Activated B cell treated with CpG ODN at 0.5 μM for 24 hours (primary cell): ENCODE measurements around the gene KIRREL3. TPM values are rescaled to one million over a fixed set of nuclear protein-coding genes. Genes with fewer than 3 reads are reported as not detected.

ENCODE experiments used
- ATAC-seq: fragments of 200-7000 bp; cut with Tn5 transposase; one replicate; pipeline ENCODE4 v1.10.0; 2021; ENCODE audit warnings: low read depth, mild to moderate bottlenecking, moderate library complexity
- CTCF ChIA-PET: fragments of 350-600 bp; sonication (Branson Sonifier 250); formaldehyde crosslinking; loops from one replicate; lab custom pipeline; 2021; ENCODE audit warnings: antibody characterized with exemption; lab: Charles Lee
- POLR2A ChIA-PET: fragments of 350-600 bp; sonication (Branson Sonifier 250); formaldehyde crosslinking; loops from one replicate; lab custom pipeline; 2021; ENCODE audit warnings: antibody characterized with exemption; lab: Charles Lee
- DNase-seq: peaks from one replicate; pipeline ENCODE4 v3.0.0; 2022
- H3K27ac Mint-ChIP-seq: one replicate; pipeline ENCODE4 v1.8.0; 2020; ENCODE audit warnings: mixed read lengths
- H3K27me3 Mint-ChIP-seq: one replicate; pipeline ENCODE4 v1.8.0; 2021; ENCODE audit warnings: mixed read lengths
- H3K36me3 Mint-ChIP-seq: one replicate; pipeline ENCODE4 v1.8.0; 2021; ENCODE audit warnings: low read depth, mixed read lengths
- H3K4me1 Mint-ChIP-seq: one replicate; pipeline ENCODE4 v1.8.0; 2021; ENCODE audit warnings: mixed read lengths
- H3K4me3 Mint-ChIP-seq: one replicate; pipeline ENCODE4 v1.8.0; 2020; ENCODE audit warnings: mild to moderate bottlenecking, mixed read lengths
- H3K9me3 Mint-ChIP-seq: one replicate; pipeline ENCODE4 v1.8.0; 2020; ENCODE audit warnings: mixed read lengths
- intact Hi-C: fragments of 100-400 bp; cut with micrococcal nuclease; formaldehyde crosslinking; loops from one replicate; pipeline ENCODE4 v1.15.1; 2024
- total RNA-seq: library from RNA; stranded (reverse); gene quantifications from 2 replicates; pipeline ENCODE4 v1.2.3, GENCODE V29; 2022
- TF ChIP-seq, protein P1 (sequence below): fragments of 200-600 bp; IDR thresholded peaks from one replicate; pipeline ENCODE4 v1.8.0; 2022; ENCODE audit warnings: antibody characterized with exemption, mild to moderate bottlenecking

The KIRREL3 gene
- total RNA-seq, 1 donor from 2014 or later: not detected

DNA sequence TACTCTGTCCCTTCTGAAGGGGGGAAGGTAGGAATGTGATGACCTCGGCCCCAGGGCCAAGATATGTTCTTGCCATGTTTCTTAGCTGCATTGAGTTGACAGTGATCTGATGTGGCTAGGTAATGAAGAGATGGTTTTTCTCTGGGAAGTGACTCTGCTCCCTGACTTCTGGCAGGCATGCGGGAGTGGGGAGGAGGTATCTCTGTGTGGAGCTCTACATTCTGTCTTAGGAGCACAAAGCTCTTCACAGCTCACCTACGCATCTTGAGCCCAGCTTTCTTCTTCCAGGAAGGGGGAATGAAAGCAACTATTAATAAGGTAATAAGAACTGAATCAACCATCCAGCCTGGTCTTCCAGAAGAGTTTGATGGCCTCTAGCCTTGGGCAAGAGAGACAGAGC lies 404.1 kb downstream of the KIRREL3 start:
- no peak for DNase-seq
- TF ChIP-seq, protein P1, sequence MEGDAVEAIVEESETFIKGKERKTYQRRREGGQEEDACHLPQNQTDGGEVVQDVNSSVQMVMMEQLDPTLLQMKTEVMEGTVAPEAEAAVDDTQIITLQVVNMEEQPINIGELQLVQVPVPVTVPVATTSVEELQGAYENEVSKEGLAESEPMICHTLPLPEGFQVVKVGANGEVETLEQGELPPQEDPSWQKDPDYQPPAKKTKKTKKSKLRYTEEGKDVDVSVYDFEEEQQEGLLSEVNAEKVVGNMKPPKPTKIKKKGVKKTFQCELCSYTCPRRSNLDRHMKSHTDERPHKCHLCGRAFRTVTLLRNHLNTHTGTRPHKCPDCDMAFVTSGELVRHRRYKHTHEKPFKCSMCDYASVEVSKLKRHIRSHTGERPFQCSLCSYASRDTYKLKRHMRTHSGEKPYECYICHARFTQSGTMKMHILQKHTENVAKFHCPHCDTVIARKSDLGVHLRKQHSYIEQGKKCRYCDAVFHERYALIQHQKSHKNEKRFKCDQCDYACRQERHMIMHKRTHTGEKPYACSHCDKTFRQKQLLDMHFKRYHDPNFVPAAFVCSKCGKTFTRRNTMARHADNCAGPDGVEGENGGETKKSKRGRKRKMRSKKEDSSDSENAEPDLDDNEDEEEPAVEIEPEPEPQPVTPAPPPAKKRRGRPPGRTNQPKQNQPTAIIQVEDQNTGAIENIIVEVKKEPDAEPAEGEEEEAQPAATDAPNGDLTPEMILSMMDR: no peak
- Mint-ChIP-seq H3K4me1 (no peaks in the 10 kb centered on the region), H3K4me3 (no peak overlapping the region), H3K9me3 (no peaks in the 10 kb centered on the region), H3K27ac (no peak overlapping the region), H3K36me3 (no peaks in the 10 kb centered on the region), H3K27me3 (peaks cover 7% of the 10 kb centered on the region)
- ChIA-PET POLR2A (no interaction called here), CTCF (no interaction called here)
- no peak for ATAC-seq
- intact Hi-C loops: no loop called here

DNA sequence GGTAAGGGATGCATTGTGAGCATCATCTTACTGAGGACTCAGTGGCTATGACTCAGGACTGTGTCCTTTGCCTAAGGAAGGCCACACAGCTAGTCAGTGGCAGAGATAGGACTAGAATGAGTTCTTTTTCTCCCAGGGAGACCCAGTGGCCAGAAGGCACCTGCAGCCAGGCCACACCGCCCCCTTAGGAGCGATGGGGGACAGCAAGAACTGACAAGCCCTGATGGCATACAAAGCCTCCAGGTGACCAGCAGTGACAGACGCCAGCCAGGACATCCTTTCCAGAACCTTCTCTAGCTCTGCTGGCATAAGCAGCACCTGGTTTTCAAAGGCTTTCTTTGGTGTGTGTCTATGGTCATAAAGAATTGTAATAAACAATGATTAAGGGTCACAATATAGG lies 405.0 kb downstream of the KIRREL3 start:
- ChIA-PET POLR2A (no interaction called here), CTCF (no interaction called here)
- Mint-ChIP-seq H3K9me3 (no peaks in the 10 kb centered on the region), H3K4me3 (no peak overlapping the region), H3K36me3 (no peaks in the 10 kb centered on the region), H3K27me3 (peaks cover 2% of the 10 kb centered on the region), H3K4me1 (no peaks in the 10 kb centered on the region), H3K27ac (no peak overlapping the region)
- ATAC-seq: no peak
- no peak for DNase-seq
- intact Hi-C loops: no loop called here
- TF ChIP-seq, protein P1: no peak

DNA sequence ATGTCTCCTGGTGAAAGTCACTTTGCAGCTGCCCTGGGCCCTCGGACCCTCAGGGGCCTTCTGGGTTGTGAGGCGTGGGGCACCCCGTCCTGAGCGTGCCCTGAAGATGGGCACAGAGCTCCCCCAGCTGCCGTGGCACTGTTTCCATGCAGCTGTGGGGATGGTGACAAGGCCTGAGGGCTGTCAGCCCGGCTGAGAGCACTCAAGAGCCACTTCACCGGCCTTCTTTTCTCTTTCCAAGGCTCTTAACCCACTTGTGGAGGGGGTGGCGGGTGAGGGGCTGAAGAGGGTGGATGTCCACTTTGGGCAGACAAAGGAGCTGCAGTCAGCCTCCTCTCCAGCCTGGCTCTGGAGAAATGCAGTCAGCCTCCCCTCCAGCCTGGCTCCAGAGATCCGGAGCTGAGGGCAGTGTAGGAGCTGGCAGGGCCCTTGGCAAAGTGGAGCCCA lies 405.6 kb downstream of the KIRREL3 start:
- ATAC-seq (no peak), DNase-seq (no peak)
- Mint-ChIP-seq H3K4me1 (no peaks in the 10 kb centered on the region), H3K27ac (no peak overlapping the region), H3K27me3 (no peaks in the 10 kb centered on the region), H3K9me3 (no peaks in the 10 kb centered on the region), H3K4me3 (no peak overlapping the region), H3K36me3 (no peaks in the 10 kb centered on the region)
- intact Hi-C loops: no loop called here
- ChIA-PET POLR2A (no interaction called here), CTCF (no interaction called here)
- TF ChIP-seq, protein P1: no peak

DNA sequence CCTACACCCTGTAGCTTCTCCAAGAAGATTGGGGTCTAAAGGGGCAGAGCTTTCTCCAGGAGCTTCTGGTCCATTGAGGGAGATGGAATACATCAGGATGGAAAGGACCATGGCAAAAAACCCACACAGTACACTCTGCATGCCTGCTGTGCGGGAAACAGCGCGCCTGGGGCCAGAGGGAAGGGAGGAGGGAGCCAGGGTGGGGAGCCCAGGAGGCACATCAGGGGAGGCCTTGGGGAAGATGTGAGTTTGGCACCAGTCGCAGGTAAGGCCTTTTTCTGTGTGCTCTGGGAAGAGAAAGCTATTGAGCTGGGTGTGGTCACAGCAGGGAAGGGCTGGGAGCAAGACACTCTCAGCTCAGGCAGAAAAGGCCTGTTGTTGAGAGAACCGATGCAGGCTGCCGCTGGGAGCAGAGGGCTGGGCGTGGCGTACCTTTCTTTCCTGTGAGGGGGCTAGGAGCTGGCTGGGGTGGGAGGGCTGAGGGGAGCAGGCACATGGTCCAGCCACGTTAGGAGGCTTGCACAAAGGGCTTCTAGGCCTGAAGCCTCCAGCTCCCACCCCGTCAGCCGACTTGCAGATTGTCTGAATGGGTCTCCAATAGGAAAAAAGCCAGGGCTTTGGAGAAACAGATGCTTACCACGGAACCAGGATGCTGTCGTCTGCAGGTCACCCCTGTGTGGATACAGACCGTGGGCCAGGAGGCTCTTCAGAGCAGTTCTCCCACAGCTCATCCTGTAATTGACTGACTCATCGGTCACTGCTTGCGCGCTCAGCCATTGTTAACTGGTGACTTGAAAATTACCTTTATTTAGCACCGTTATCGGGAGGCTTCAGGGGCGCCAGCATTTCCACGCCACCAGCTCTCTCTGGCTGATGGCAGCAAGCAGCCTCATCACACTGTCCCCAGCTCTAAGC lies 407.8 kb downstream of the KIRREL3 start:
- ATAC-seq: no peak
- ChIA-PET CTCF (no interaction called here), POLR2A (no interaction called here)
- Mint-ChIP-seq H3K27me3 (no peaks in the 10 kb centered on the region), H3K9me3 (no peaks in the 10 kb centered on the region), H3K4me1 (no peaks in the 10 kb centered on the region), H3K36me3 (no peaks in the 10 kb centered on the region), H3K27ac (no peak overlapping the region), H3K4me3 (no peak overlapping the region)
- DNase-seq: no peak
- intact Hi-C loops: no loop called here
- TF ChIP-seq, protein P1: no peak

DNA sequence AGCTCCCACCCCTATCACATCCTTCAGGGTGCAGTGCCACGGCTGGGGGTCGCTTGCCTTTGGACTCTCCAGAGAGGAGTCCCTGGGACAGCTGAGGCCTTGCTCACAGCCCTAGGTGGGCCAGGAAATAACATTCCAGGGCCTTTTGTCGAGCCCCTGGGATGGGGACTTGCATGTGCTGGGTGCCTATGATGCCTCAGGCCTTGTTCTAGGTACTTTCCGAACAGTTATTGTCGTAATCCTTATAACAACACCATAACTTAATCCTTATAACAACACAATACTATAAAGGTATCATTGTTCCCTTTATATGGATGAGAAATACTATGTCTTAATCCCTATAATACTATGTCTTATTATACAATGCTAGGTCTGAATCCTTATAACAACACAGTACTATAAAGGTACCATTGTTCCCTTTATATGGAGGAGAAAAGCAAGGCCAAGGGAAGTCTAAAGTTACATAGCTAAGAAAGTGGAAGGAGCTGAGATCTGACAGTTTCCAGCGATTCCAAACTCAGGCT lies 408.5 kb downstream of the KIRREL3 start:
- intact Hi-C loops: no loop called here
- Mint-ChIP-seq H3K27ac (no peak overlapping the region), H3K9me3 (no peaks in the 10 kb centered on the region), H3K4me3 (no peak overlapping the region), H3K27me3 (no peaks in the 10 kb centered on the region), H3K36me3 (no peaks in the 10 kb centered on the region), H3K4me1 (no peaks in the 10 kb centered on the region)
- ATAC-seq (no peak), DNase-seq (no peak)
- TF ChIP-seq, protein P1: no peak
- ChIA-PET POLR2A (no interaction called here), CTCF (no interaction called here)
